HepG2 (cell line): ENCODE data around the gene GATM. TPM values are rescaled to one million over a fixed set of nuclear protein-coding genes. Genes with fewer than 3 reads are reported as not detected.

ENCODE experiments used
- AGO2 ChIP-seq: fragments of 200-400 bp; formaldehyde crosslinking; optimal IDR thresholded peaks from 2 replicates; pipeline ENCODE3; 2017; ENCODE audit warnings: mild to moderate bottlenecking, low read depth, low read length, moderate library complexity
- ARID2 ChIP-seq: sonication (generic); formaldehyde crosslinking; IDR thresholded peaks from 2 replicates; pipeline ENCODE4 v1.8.1; 2022; ENCODE audit warnings: mild to moderate bottlenecking, missing genetic modification reagents, borderline replicate concordance
- ATF1 ChIP-seq: IDR thresholded peaks from 2 replicates; pipeline ENCODE4 v1.6.1; 2016; ENCODE audit warnings: mild to moderate bottlenecking, control low read depth
- ETV5 ChIP-seq: IDR thresholded peaks from 2 replicates; pipeline ENCODE4 v1.6.1; 2018; ENCODE audit warnings: missing biosample characterization, missing genetic modification reagents, inconsistent platforms, borderline replicate concordance
- GPN1 ChIP-seq: sonication (generic); formaldehyde crosslinking; IDR thresholded peaks from 2 replicates; pipeline ENCODE4 v1.5.1; 2020; ENCODE audit warnings: missing genetic modification reagents, borderline replicate concordance
- JUND ChIP-seq: sonication (generic); formaldehyde crosslinking; IDR thresholded peaks from 2 replicates; pipeline ENCODE4 v1.8.0; 2022; ENCODE audit warnings: mild to moderate bottlenecking, missing genetic modification reagents
- KMT2B ChIP-seq: IDR thresholded peaks from 2 replicates; pipeline ENCODE4 v1.6.1; 2016; ENCODE audit warnings: missing genetic modification reagents, missing compliant biosample characterization
- NFE2L1 ChIP-seq: sonication (generic); formaldehyde crosslinking; IDR thresholded peaks from 2 replicates; pipeline ENCODE4 v1.4.0; 2020; ENCODE audit warnings: missing genetic modification reagents, mild to moderate bottlenecking, borderline replicate concordance
- PAWR ChIP-seq: sonication (generic); formaldehyde crosslinking; IDR thresholded peaks from 2 replicates; pipeline ENCODE4 v1.4.0; 2020; ENCODE audit warnings: missing genetic modification reagents, mild to moderate bottlenecking, borderline replicate concordance
- PHF5A ChIP-seq: IDR thresholded peaks from one replicate; pipeline ENCODE4 v1.6.1; 2018; ENCODE audit warnings: low read depth, missing genetic modification reagents; ENCODE audit not compliant: unreplicated experiment
- RBFOX2 ChIP-seq: fragments of 200-400 bp; formaldehyde crosslinking; IDR thresholded peaks from 2 replicates; pipeline ENCODE4 v1.6.1; 2017; ENCODE audit warnings: low read depth, mild to moderate bottlenecking, low read length
- REXO4 ChIP-seq: sonication (generic); formaldehyde crosslinking; IDR thresholded peaks from 2 replicates; pipeline ENCODE4 v1.8.0; 2022; ENCODE audit warnings: missing genetic modification reagents, mild to moderate bottlenecking, borderline replicate concordance
- SPEN ChIP-seq: sonication (generic); formaldehyde crosslinking; IDR thresholded peaks from 2 replicates; pipeline ENCODE4 v1.5.1; 2020; ENCODE audit warnings: low read depth, mild to moderate bottlenecking, missing genetic modification reagents
- SRSF1 ChIP-seq: fragments of 200-400 bp; formaldehyde crosslinking; optimal IDR thresholded peaks from 2 replicates; pipeline ENCODE3; 2017; ENCODE audit warnings: mild to moderate bottlenecking, low read depth, low read length, moderate library complexity
- STAG1 ChIP-seq: sonication (generic); formaldehyde crosslinking; IDR thresholded peaks from 2 replicates; pipeline ENCODE4 v1.4.0; 2020; ENCODE audit warnings: missing genetic modification reagents
- TMF1 ChIP-seq: sonication (generic); formaldehyde crosslinking; IDR thresholded peaks from 2 replicates; pipeline ENCODE4 v1.8.1; 2022; ENCODE audit warnings: low read depth, missing genetic modification reagents
- TRIM24 ChIP-seq: sonication (generic); formaldehyde crosslinking; IDR thresholded peaks from 2 replicates; pipeline ENCODE4 v1.8.0; 2022; ENCODE audit warnings: mild to moderate bottlenecking, missing genetic modification reagents
- U2AF2 ChIP-seq: fragments of 200-400 bp; formaldehyde crosslinking; IDR thresholded peaks from 2 replicates; pipeline ENCODE4 v1.6.1; 2017; ENCODE audit warnings: low read depth, mild to moderate bottlenecking, low read length
- ZFAT ChIP-seq: sonication (generic); formaldehyde crosslinking; conservative IDR thresholded peaks from 2 replicates; pipeline ENCODE4 v1.8.1; 2023; ENCODE audit warnings: missing genetic modification reagents, inconsistent platforms
- ZFP36 ChIP-seq: fragments of 150-350 bp; IDR thresholded peaks from 2 replicates; pipeline ENCODE4 v1.6.1; 2018; ENCODE audit warnings: borderline replicate concordance, low read length, low read depth; ENCODE audit not compliant: partially characterized antibody
- ZNF34 ChIP-seq: sonication (generic); formaldehyde crosslinking; IDR thresholded peaks from 2 replicates; pipeline ENCODE4 v1.4.0; 2020; ENCODE audit warnings: mild to moderate bottlenecking, missing genetic modification reagents, borderline replicate concordance
- ZNF430 ChIP-seq: sonication (generic); formaldehyde crosslinking; IDR thresholded peaks from 2 replicates; pipeline ENCODE4 v1.9.0; 2021; ENCODE audit warnings: mild to moderate bottlenecking, missing genetic modification reagents
- ZNF468 ChIP-seq: sonication (generic); formaldehyde crosslinking; IDR thresholded peaks from 2 replicates; pipeline ENCODE4 v1.8.0; 2022; ENCODE audit warnings: mild to moderate bottlenecking, moderate library complexity, missing genetic modification reagents
- ZNF501 ChIP-seq: sonication (generic); formaldehyde crosslinking; IDR thresholded peaks from 2 replicates; pipeline ENCODE4 v1.5.1; 2020; ENCODE audit warnings: mild to moderate bottlenecking, moderate library complexity, missing genetic modification reagents
- ZNF674 ChIP-seq: sonication (generic); formaldehyde crosslinking; IDR thresholded peaks from 2 replicates; pipeline ENCODE4 v1.5.0; 2020; ENCODE audit warnings: low read depth, mild to moderate bottlenecking, missing genetic modification reagents
- ZNF772 ChIP-seq: sonication (generic); formaldehyde crosslinking; IDR thresholded peaks from 2 replicates; pipeline ENCODE4 v1.5.0; 2020; ENCODE audit warnings: mild to moderate bottlenecking, missing genetic modification reagents
- ZNF780A ChIP-seq: sonication (generic); formaldehyde crosslinking; IDR thresholded peaks from 2 replicates; pipeline ENCODE4 v1.8.0; 2022; ENCODE audit warnings: mild to moderate bottlenecking, missing genetic modification reagents, moderate library complexity
- ZSCAN25 ChIP-seq: sonication (generic); formaldehyde crosslinking; IDR thresholded peaks from 2 replicates; pipeline ENCODE4 v1.8.0; 2022; ENCODE audit warnings: mild to moderate bottlenecking, missing genetic modification reagents
- polyA plus RNA-seq, 8 experiments: library from polyadenylated mRNA; depleted of rRNA in 3 of 8; stranded (reverse) in 7 of 8; unstranded in 1 of 8; fragments of >200 nt; fragmentation: Illumina TruSeq in 4 of 8; extraction: Trizol in 4 of 8; gene quantifications; 2 replicates each; pipeline versions ENCODE4 v1.2.1 to v1.2.3, GENCODE V29; 2011 to 2016; ENCODE audit warnings: low read depth in 4 of 8, missing spikeins in 1 of 8, mixed read lengths in 1 of 8; ENCODE audit not compliant: insufficient read depth in 1 of 8
- total RNA-seq, 5 experiments: library from RNA; depleted of rRNA; stranded (reverse); fragments of >200 nt; fragmentation: Illumina TruSeq; extraction: Trizol; gene quantifications; 2 replicates each; pipeline ENCODE4 v1.2.3, GENCODE V29; 2016; ENCODE audit warnings: low read depth in 1 of 5
- TF ChIP-seq, protein P1 (sequence below): IDR thresholded peaks from 2 replicates; pipeline ENCODE4 v1.6.1; 2016; ENCODE audit warnings: missing genetic modification reagents, missing compliant biosample characterization
- TF ChIP-seq, protein P2 (sequence below): sonication (generic); formaldehyde crosslinking; IDR thresholded peaks from 2 replicates; pipeline ENCODE4 v1.5.0; 2020; ENCODE audit warnings: missing genetic modification reagents

GATM gene
- total and polyA plus RNA-seq, 2 of the 13 experiments (the other 11 are each of a cell fraction or from before 2014, with no cell fraction given) = 2.1 to 16.8 TPM

DNA sequence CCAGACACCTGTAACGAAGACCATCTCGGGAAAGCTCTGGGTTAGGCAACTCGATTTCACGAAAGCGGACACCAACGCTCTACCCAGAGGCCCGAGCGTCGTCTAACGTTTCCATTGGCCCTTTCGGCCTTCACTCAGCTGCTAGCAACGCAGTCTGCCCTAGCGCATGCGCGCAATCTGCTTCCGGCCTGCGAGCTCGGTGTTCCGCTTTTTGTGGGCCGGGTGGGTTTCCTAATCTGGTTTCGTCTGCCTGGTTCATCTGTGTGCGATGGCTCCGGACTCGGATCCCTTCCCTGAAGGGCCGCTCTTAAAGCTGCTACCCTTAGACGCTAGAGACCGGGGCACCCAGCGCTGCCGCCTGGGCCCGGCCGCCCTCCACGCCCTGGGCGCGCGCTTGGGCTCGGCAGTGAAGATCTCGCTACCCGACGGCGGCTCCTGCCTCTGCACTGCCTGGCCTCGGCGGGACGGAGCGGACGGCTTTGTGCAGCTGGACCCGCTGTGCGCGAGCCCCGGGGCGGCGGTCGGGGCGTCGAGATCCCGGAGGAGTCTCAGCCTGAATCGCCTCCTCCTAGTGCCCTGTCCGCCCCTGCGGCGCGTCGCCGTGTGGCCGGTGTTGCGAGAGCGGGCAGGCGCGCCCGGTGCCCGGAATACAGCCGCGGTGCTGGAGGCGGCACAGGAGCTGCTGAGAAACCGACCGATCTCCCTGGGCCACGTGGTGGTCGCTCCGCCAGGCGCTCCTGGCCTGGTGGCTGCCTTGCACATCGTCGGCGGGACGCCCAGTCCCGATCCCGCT lies 24.0 kb upstream of the GATM start (continued):
- TF ChIP-seq ZNF674 (CRISPR knock-in tag) (0 out of 2 replicates have a peak, but pooled peaks have one; percentile 83), ZNF501 (CRISPR knock-in tag) (peak; percentile 73), PAWR (CRISPR knock-in tag) (no peak; the same call in 1 of the 2 replicates), REXO4 (CRISPR knock-in tag) (peak; percentile 81; the same call in 1 of the 2 replicates), ZSCAN25 (CRISPR knock-in tag) (no peak), U2AF2 (no peak), ZNF772 (CRISPR knock-in tag) (peak; percentile 70; the same call in 1 of the 2 replicates), AGO2 (no peak), NFE2L1 (CRISPR knock-in tag) (peak; percentile 15; the same call in 1 of the 2 replicates), ATF1 (CRISPR knock-in tag) (peak; percentile 83), ARID2 (CRISPR knock-in tag) (no peak), KMT2B (CRISPR knock-in tag) (peak; percentile 96), PHF5A (CRISPR knock-in tag) (peak; percentile 82), RBFOX2 (peak; percentile 89), TRIM24 (CRISPR knock-in tag) (0 out of 2 replicates have a peak, but pooled peaks have one; percentile 21), ZFAT (peak; percentile 17; the same call in 1 of the 2 replicates), GPN1 (no peak), ZNF34 (CRISPR knock-in tag) (peak; percentile 93; the same call in 1 of the 2 replicates), ZFP36 (no peak), SPEN (CRISPR knock-in tag) (peak; percentile 84), SRSF1 (peak; percentile 64), JUND (CRISPR knock-in tag) (no peak; the same call in 1 of the 2 replicates), ZNF468 (CRISPR knock-in tag) (peak; percentile 67; the same call in 1 of the 2 replicates), ZNF430 (CRISPR knock-in tag) (0 out of 2 replicates have a peak, but pooled peaks have one; percentile 58), STAG1 (CRISPR knock-in tag) (0 out of 2 replicates have a peak, but pooled peaks have one; percentile 2), ETV5 (CRISPR knock-in tag) (peak; percentile 65), TMF1 (CRISPR knock-in tag) (peak; percentile 58), ZNF780A (no peak)
- TF ChIP-seq, protein P1, sequence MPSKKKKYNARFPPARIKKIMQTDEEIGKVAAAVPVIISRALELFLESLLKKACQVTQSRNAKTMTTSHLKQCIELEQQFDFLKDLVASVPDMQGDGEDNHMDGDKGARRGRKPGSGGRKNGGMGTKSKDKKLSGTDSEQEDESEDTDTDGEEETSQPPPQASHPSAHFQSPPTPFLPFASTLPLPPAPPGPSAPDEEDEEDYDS (CRISPR knock-in tag) = peak; percentile 90
- TF ChIP-seq, protein P2, sequence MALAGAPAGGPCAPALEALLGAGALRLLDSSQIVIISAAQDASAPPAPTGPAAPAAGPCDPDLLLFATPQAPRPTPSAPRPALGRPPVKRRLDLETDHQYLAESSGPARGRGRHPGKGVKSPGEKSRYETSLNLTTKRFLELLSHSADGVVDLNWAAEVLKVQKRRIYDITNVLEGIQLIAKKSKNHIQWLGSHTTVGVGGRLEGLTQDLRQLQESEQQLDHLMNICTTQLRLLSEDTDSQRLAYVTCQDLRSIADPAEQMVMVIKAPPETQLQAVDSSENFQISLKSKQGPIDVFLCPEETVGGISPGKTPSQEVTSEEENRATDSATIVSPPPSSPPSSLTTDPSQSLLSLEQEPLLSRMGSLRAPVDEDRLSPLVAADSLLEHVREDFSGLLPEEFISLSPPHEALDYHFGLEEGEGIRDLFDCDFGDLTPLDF = peak; percentile 58
